GM21526 (cell line): ENCODE data around the gene FAM9A.
"Not testable (repeated sequence)": the region's sequence is repeated elsewhere in the genome, so short reads cannot be mapped to it uniquely, and the experiment has no call there.

ENCODE experiments used
- ATAC-seq: cut with Tn5 transposase; IDR thresholded peaks from one replicate; pipeline ENCODE4 v1.9.1; 2021; ENCODE audit warnings: moderate library complexity; ENCODE audit not compliant: unreplicated experiment, low FRiP score

The FAM9A gene

GRCh38 chrX:8805046-8805445, 3.9 kb upstream of the FAM9A start:
- no peak for ATAC-seq

DNA sequence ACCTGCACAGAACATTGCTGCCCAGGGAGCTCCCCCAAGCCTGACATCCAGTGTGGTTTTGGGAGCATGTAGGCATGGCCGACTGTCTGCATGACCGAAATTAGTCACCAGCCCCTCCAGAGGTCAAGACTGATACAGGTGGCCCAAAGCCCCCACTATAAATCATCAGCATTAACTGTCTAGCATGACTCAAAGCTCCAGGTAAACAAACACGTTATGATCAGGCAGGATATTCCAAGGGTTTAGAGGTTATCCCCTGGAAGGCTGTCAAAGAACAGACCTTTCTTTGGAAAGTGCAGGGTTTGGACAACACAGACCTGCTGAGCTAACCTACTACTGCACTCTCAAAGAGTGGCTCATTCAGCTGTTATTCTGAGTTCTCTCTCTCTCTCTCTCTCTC, 2.1 kb upstream of the FAM9A start:
- no peak for ATAC-seq

DNA sequence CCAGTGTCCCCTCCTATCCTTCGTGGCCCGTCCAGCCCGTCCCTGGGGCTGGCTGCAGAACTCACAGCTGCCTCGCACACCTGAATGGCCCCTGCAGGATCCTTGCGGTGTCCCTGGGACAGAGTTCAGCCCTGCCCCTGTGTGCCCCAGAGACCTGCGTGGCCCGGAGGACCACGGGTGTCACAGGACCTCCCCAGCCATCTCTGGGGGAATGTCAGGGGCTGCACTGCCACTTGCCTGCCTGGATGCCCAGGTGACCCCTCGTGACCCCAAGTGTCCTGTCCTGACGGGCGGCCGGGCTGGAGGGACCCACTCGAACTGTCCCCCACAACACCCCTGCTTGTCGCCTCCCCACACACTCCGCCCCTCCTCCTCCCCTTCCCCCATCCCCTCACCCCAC, 832 bp downstream of the FAM9A start:
- not testable (repeated sequence) for ATAC-seq

GRCh38 chrX:8799281-8799680, 1.9 kb downstream of the FAM9A start:
- ATAC-seq = not testable (repeated sequence)

DNA sequence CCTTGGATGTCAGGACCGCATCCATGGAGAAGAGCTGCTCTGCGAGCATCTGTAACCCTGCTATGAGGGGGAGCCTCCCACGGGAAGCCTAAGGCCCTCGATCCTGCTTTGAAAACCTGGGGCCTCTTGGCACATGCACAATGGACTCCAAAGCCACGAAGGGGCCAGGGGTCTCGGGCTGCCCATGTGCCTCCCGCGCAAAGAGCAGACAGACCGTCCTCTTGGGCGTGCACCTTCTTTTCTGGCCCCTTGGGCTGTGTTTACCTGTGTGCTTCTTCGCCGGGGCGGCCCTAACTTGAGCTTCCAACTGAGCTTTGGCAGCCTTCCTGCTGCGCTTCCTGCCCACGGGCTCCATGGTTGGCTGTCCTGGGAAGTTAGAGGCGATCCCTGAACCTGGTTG, 2.5 kb downstream of the FAM9A start:
- ATAC-seq = not testable (repeated sequence)

DNA sequence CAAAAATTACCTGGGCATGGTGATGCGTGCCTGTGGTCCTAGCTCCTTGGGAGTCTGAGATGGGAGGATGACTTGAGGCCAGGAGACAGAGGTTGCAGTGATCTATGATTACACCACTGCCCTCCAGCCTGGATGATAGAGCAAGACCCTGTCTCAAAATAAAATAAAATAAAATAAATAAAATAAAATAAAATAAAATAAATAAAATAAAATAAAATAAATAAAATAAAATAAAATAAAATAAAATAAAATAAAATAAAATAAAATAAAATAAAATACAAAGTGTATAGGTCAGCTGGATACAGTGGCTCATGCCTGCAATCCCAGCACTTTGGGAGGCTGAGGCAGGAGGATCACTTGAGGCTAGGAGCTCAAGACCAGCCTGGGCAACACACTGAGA, 14.1 kb downstream of the FAM9A start:
- not testable (repeated sequence) for ATAC-seq

GRCh38 chrX:8784162-8784561, 17.0 kb downstream of the FAM9A start:
- ATAC-seq = no peak

- no peak for ATAC-seq
Observed at GRCh38 chrX:8783714-8784098, 17.5 kb downstream of the FAM9A start.

DNA sequence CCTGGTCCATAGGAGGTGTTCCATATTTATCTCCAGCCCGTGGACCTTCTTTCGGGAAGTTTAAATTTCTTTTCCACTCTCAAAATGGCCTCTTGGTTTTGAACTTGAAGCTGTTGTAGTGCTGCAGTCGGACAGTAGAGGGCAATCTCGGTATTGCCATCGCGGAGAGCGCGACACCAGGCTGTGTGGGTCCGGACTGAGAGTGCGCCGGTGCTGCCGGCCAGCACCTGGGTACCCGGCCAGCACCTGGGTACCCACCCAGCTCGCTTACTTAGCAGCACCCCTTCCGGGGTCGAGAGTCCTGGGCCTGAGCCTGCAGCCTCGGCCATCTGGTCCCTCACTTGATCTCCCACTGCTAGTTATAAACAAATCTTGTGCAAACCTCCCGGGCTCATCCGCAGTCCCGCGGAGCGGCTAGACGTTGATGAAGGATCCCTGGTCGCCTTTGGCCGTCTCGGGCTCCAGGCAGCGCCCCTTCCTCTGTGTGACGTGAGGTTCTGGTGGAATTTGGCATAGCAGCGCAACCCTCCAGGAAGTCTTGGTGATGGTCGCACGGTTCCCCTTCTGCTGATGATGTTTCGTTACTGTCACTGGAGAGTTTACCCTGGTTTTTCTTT, 18.0 kb downstream of the FAM9A start:
- ATAC-seq = peak; percentile 53

DNA sequence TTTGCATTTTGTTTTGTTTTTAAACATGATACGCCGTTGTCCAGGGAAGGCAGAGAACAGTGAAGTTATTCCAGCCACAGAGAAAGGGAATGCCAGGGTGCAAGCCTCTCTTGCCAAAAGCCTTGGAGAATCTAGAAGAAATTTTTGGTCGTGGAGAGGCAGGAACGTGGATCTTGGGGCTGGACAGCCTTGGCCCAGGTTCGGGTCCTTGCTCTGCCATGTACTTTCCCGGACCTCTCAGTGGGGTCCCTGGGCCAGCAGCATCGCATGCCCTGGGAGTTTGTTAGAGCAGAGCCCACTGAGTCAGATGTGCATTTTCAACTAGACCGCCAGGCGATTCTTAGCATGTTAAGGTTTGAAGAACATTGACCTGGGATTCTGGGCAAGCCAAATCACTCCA, 18.6 kb downstream of the FAM9A start:
- ATAC-seq = no peak

DNA sequence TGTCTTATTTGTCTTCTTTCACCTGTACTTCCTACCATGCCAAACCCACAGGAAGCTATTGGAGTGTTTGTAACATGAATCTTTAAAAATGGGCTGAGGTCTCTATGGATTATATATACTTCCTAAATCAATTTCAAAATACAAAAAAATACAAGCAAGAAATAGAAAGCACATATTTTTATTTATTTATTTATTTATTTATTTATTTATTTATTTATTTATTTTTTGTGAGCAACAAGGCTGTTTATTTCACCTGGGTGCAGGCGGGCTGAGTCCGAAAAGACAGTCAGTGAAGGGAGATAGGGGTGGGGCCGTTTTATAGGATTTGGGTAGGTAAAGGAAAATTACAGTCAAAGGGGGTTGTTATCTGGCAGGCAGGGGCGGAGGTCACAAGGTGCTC, 19.3 kb downstream of the FAM9A start:
- ATAC-seq = not testable (repeated sequence)

GRCh38 chrX:8773117-8773516, 28.1 kb downstream of the FAM9A start:
- no peak for ATAC-seq

- no peak for ATAC-seq
Observed at GRCh38 chrX:8760021-8760420, 41.2 kb downstream of the FAM9A start.

DNA sequence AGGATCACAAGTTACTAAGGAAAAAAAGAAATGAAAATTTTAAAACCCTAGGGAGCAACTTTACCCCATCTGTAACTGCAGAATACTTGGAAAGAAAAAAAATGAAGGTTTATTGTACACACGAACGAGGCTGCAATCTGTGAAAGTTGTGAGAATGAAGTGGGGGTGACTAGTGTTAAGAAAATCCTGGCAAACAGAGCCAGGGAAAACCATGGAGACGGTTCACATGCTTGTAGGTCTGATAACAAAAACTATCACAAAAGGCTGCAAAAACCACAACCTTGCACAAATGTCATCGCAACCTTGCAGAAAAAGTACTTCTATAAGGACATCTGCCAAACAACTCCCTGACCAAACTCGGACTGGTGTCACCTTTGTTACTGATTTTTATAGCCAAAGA, 42.5 kb downstream of the FAM9A start:
- ATAC-seq = not testable (repeated sequence)

DNA sequence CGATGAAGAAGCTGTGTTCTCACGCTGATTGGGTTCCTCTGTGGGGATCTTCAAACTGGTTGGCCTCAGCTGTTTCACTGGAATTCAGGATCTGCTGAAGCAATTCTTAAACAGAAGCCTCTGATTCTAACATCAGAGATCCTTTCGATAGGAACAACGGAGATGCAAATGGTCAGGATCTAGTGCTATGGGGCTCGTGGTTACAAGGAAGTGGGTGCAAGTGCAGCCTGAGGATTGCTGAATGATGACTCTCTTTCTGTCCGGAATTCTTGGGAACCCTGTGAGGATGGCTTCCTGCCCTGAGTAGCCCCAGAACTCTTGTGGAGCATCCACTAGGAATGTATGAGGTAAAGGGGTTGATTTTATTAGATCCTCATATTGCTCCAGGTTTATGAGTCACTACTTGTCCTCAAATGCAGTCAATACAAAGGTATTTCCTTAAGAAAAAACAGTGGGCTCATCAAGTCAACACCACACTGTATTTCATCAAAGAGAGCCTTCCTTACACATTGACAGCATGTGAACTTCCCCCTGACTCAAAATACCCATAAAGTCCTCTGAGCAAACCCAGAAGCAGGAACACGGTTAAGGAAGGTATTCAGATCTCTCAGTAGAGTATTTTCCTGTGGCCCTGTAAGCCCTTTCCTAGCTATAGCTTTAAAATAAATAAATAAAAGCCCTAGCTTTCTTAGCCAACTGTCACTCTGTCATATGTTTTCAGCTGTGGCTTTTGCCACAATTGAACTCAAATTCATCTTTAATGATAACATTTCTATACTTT, 43.4 kb downstream of the FAM9A start:
- not testable (repeated sequence) for ATAC-seq

- no peak for ATAC-seq
Observed at GRCh38 chrX:8755813-8756212, 45.4 kb downstream of the FAM9A start.

GRCh38 chrX:8755116-8755515, 46.1 kb downstream of the FAM9A start:
- no peak for ATAC-seq

DNA sequence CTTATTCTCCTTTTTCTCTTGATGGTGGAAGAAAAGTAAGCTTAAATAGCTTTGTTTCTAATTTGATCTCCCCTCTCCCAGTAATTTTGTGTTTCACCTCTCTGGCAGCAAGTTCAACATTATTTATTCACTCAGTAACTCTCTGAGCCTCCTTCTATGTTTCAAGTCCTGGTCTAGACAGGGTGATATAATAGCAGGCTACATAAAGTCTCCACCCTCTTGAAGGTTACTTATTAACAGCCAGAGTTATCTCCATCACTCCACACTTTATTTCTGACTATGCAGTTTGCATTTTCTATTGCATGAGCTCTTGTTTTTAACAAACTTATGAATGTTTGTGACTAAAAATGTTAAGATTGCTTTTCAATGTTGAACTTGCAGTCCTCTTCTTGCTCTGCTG, 51.5 kb downstream of the FAM9A start:
- no peak for ATAC-seq

- ATAC-seq = peak; percentile 82
Observed at GRCh38 chrX:8748855-8749254, 52.3 kb downstream of the FAM9A start.

GRCh38 chrX:8743126-8743732, 58.0 kb downstream of the FAM9A start:
- peak; percentile 76 for ATAC-seq

- ATAC-seq = no peak
Observed at GRCh38 chrX:8741981-8742380, 59.2 kb downstream of the FAM9A start.
